Thyroid gland (tissue), 4 donors: ENCODE data around the gene EDIL3.

Experiments
- POLR2A ChIP-seq, 2 donors: fragments of 450-650 bp; IDR thresholded peaks; one replicate each; pipeline ENCODE4 v1.6.1; 2017; ENCODE audit warnings: antibody characterized with exemption in 2 of 2, mild to moderate bottlenecking in 2 of 2, moderate library complexity in 1 of 2
- TF ChIP-seq, protein P1 (sequence below), 6 experiments: fragments of 200-600 bp in 3 of 6; fragments of 450-650 bp in 3 of 6; sonication (generic) in 3 of 6; IDR thresholded peaks; one replicate each; pipeline ENCODE4 v1.5.1; 2016 to 2019; ENCODE audit warnings: antibody characterized with exemption in 6 of 6, mild to moderate bottlenecking in 2 of 6, inconsistent platforms in 1 of 6, moderate library complexity in 1 of 6

DNA sequence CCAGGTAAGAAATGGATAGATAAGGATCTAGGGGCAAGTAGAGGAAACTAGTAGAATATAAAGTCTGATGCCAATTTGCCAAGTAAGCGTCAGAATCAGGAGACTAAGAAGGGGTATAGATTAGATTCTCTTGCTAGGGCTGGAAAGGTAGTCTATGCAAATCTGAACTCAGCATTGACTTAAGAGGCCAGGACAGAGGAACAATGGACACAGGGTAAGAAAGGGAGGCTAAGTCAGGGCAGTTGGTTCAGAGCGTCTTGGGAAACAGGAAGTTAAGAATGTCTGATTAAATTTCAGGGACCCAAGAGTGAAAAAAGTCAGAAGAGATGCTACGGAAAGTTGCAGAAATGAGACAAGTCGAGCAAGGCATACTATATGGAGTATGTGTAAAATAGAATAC is 400.8 kb downstream of the EDIL3 start:
- TF ChIP-seq, protein P1, sequence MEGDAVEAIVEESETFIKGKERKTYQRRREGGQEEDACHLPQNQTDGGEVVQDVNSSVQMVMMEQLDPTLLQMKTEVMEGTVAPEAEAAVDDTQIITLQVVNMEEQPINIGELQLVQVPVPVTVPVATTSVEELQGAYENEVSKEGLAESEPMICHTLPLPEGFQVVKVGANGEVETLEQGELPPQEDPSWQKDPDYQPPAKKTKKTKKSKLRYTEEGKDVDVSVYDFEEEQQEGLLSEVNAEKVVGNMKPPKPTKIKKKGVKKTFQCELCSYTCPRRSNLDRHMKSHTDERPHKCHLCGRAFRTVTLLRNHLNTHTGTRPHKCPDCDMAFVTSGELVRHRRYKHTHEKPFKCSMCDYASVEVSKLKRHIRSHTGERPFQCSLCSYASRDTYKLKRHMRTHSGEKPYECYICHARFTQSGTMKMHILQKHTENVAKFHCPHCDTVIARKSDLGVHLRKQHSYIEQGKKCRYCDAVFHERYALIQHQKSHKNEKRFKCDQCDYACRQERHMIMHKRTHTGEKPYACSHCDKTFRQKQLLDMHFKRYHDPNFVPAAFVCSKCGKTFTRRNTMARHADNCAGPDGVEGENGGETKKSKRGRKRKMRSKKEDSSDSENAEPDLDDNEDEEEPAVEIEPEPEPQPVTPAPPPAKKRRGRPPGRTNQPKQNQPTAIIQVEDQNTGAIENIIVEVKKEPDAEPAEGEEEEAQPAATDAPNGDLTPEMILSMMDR (IDR thresholded peaks at IDR 0.05) = no peak
- no peak for TF ChIP-seq POLR2A (IDR thresholded peaks at IDR 0.05)
